Adipocyte (in vitro differentiated cells): ENCODE results near the gene PNMA6E.

Experiments used
- DNase-seq: peaks from one replicate; pipeline ENCODE4 v3.0.0-alpha.2; 2015; ENCODE audit warnings: low read depth
- H3K27me3 ChIP-seq: replicated peaks from 2 replicates; pipeline ENCODE4 v1.7.0; 2013; ENCODE audit warnings: mild to moderate bottlenecking, low read length, moderate library complexity; ENCODE audit not compliant: control insufficient read depth, insufficient read depth
- H3K36me3 ChIP-seq: 2 replicates; pipeline ENCODE4 v1.7.0; 2013; ENCODE audit warnings: low read length, mild to moderate bottlenecking, moderate library complexity; ENCODE audit not compliant: control insufficient read depth, insufficient read depth, severe bottlenecking
- H3K4me1 ChIP-seq: 2 replicates; pipeline ENCODE4 v1.7.0; 2013; ENCODE audit warnings: mild to moderate bottlenecking, low read length, moderate library complexity; ENCODE audit not compliant: control insufficient read depth, insufficient read depth
- H3K4me3 ChIP-seq: 2 replicates; pipeline ENCODE4 v1.7.0; 2013; ENCODE audit warnings: mild to moderate bottlenecking, low read length, moderate library complexity
- H3K9ac ChIP-seq: 2 replicates; pipeline ENCODE4 v1.7.0; 2013; ENCODE audit warnings: mild to moderate bottlenecking, low read length, moderate library complexity
- H3K9me3 ChIP-seq: 2 replicates; pipeline ENCODE4 v1.7.0; 2013; ENCODE audit warnings: mild to moderate bottlenecking, low read length, moderate library complexity; ENCODE audit not compliant: control insufficient read depth

Gene PNMA6E

DNA sequence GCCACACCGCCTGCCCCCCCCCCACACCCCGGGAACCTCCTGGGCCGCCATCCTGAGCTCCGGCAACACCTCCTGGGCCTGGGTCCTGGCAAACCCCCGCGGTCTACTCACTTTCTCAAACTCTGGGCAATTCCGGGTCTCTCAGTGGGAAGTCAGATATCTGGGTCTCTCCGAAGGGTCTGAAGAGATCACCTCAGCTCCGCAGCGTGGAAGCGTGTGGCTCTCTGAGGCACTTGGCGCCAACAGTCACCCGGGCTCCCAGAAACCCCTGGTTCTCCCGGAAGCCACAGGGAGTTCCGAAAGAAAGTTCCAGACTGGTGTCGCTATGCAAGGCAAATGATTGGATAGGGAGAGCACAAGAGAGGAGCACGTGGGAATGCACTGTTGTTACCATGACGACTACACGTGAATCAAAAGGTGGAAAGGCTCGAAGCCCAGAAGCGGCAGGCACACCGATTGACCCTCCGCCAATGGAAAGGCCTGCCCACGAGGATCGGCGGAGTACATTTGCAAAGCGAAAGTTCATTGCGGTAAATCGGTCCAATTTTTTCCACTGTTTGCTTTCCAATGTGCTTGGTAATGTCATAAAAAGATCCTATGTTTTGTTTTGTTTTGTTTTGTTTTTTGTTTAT lies at the start of gene PNMA6E:
TSS of gene PNMA6E (minus strand) at position 218 of the 632 bp plus-strand sequence. CDS start 2,501 bp downstream, outside the sequence.
- DNase-seq, result no peak
- no peak within 1 kb of the TSS for H3K9ac ChIP-seq
- H3K36me3 ChIP-seq, result no peaks in the 10 kb centered on the region
- no peak within 1 kb of the TSS for H3K4me3 ChIP-seq
- H3K9me3 ChIP-seq, result peaks cover 4% of the 10 kb centered on the region
- no peaks in the 10 kb centered on the region for H3K4me1 ChIP-seq
- H3K27me3 ChIP-seq, result peaks cover 20% of the 10 kb centered on the region

GRCh38 chrX:153450949-153451277 lies 49.8 kb upstream of the PNMA6E start:
- Histone ChIP-seq H3K36me3 (no peaks in the 10 kb centered on the region), H3K9me3 (no peaks in the 10 kb centered on the region), H3K4me1 (no peaks in the 10 kb centered on the region), H3K4me3 (no peak overlapping the region), H3K27me3 (no peaks in the 10 kb centered on the region), H3K9ac (no peak overlapping the region)
- DNase-seq, result no peak

GRCh38 chrX:153450114-153450948 lies 49.2 kb upstream of the PNMA6E start:
- H3K36me3 ChIP-seq, result no peaks in the 10 kb centered on the region
- H3K9ac ChIP-seq, result no peak overlapping the region
- no peak overlapping the region for H3K4me3 ChIP-seq
- no peak for DNase-seq
- no peaks in the 10 kb centered on the region for H3K4me1 ChIP-seq
- H3K9me3 ChIP-seq, result no peaks in the 10 kb centered on the region
- no peaks in the 10 kb centered on the region for H3K27me3 ChIP-seq

DNA sequence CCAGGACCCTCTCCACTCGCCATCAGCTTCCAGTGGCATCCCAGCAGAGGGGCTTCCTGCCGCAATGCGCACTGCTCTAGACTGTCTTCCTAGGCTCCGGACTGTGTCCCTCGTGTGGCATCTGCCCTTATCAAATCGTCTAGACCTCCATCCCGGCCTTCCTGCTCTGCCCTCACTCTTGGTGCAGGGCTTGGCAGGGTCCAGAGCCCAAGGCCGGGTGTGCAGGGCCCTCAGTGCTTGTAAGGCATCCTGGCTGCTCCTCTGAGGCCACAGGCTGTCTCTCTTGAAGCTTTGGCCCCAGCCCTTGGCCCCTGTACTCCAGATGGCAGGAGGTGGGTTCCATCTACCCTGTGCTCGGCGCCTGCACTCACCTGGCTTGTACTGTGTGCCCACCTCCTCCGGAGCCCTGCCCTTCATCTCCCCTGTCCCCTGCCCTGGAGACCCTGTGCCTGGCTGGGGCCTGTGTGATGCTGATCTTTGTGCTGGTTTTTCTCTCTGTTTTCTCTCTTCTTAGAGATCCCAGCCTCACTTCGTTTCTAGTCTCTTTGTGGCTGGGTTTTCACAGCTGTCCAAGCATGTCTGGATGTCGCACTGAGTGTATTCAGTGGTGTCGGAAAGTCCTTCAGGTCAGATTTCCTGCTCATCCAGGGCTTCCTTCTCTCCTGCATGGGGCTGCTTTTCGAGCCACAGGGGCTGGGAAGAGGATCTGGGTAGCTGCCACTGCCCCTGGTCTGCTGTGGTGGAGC lies 48.4 kb upstream of the PNMA6E start:
- Histone ChIP-seq H3K4me1 (no peaks in the 10 kb centered on the region), H3K27me3 (no peaks in the 10 kb centered on the region), H3K9me3 (no peaks in the 10 kb centered on the region), H3K36me3 (no peaks in the 10 kb centered on the region), H3K9ac (no peak overlapping the region), H3K4me3 (no peak overlapping the region)
- DNase-seq, result no peak

DNA sequence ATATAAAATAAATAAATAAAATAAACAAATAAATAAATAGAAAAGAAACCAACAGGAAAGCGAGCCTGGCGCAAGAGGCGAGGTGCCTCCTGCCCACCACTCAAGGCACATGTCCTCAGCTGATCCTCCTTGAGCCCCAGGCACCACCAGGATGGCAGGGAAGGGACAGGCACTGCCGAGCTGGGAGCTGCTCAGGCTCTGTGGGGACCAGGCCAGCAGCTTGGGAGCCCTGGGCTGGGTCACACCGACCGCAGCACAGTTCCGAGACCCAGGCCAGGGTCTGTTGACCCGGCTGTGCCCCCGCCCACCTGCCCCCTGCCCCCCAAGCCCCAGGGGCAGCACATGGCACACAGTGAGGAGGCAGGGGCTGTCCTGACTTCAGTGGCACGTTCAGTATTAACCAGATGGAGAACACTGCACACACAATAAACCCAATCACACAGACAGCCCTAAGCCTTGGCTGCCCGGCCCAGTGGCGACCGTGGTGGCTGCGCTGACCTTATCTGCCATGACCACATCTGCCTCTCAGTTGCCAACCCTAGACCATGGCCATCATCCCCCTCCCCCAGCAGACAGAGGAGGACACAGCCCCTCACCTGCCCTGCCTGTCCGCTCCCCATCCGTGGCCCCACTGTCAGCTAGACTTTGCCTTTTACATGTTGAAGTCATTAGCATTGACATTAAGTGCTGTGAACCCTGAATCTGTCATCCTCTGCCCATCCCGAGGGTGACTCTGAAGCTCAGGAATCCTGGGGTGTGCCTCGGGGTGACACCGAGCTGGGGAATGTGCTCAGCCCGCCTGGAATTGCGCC lies 47.6 kb upstream of the PNMA6E start:
- Histone ChIP-seq H3K9ac (no peak overlapping the region), H3K4me3 (no peak overlapping the region), H3K9me3 (no peaks in the 10 kb centered on the region), H3K4me1 (no peaks in the 10 kb centered on the region), H3K36me3 (no peaks in the 10 kb centered on the region), H3K27me3 (peaks cover 2% of the 10 kb centered on the region)
- no peak for DNase-seq

DNA sequence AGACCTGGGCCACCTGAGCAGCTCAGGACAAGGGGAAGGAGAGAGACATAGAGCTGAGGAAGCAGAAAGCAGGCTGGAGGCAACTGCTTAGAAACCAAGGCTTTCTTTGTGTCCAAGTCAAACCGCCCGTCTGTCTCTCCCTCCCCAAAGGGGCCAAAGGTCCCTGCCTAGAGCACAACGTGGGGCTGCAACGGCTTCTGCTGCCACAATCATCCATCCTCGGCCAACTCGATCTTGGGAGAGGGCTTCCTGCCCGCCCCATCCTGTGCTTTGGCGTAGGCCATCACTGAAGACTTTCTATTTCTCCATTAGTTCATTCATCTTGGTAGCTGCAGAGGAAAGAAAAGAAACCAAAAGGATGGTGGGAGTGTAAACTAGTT lies 46.4 kb upstream of the PNMA6E start:
- no peaks in the 10 kb centered on the region for H3K4me1 ChIP-seq
- H3K9ac ChIP-seq, result no peak overlapping the region
- H3K36me3 ChIP-seq, result no peaks in the 10 kb centered on the region
- no peak overlapping the region for H3K4me3 ChIP-seq
- H3K9me3 ChIP-seq, result no peaks in the 10 kb centered on the region
- DNase-seq, result no peak
- H3K27me3 ChIP-seq, result peaks cover 2% of the 10 kb centered on the region

GRCh38 chrX:153446950-153447580 lies 45.9 kb upstream of the PNMA6E start:
- Histone ChIP-seq H3K27me3 (peaks cover 4% of the 10 kb centered on the region), H3K9me3 (no peaks in the 10 kb centered on the region), H3K36me3 (no peaks in the 10 kb centered on the region), H3K9ac (no peak overlapping the region), H3K4me1 (no peaks in the 10 kb centered on the region), H3K4me3 (no peak overlapping the region)
- no peak for DNase-seq

- Histone ChIP-seq H3K4me3 (no peak overlapping the region), H3K36me3 (no peaks in the 10 kb centered on the region), H3K9me3 (no peaks in the 10 kb centered on the region), H3K4me1 (no peaks in the 10 kb centered on the region), H3K9ac (no peak overlapping the region), H3K27me3 (peaks cover 9% of the 10 kb centered on the region)
- DNase-seq, result no peak
Measured at GRCh38 chrX:153446636-153446936, 45.4 kb upstream of the PNMA6E start.

DNA sequence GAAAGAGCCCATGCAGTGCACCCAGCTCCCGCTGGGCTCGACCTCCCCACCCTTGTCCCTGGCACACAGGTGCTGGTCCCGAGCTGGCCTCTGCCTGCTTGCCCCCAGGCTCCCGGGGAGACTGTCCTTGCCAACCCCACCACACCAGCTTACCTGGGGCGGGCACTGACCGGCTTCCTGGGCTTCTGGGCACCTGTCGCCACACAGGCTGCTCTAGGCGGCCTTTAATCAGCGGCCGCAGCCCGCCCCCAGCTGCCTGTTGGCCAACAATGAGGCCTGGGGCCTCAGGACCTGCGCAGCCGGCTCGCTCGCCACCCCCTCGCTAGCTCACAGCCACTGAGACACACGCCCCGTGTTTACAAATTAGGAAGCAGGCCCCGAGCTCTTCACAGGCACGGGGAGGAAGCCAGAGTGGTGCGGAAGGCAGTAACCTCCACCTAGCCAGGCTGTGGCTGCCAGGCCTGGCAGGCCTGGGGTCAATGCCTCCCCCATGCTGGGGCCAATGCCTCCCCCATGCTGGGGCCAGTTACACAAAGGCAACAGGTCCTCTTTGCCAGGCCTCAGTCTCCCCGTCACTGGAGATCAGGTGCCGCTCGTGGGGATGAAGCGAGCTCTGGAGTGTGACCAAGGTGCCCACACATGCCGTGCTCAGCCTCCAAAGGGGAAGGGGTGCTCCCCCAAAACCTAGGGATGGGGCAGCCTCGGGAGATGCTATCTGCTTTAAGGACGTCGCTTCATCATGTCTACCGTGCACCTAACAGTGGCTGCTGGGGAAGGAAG lies 44.9 kb upstream of the PNMA6E start, which contains the start of gene TREX2:
TSS of gene TREX2 (minus strand) at position 201 of the 780 bp plus-strand sequence. CDS start 626 bp downstream, outside the sequence.
- Histone ChIP-seq H3K36me3 (no peaks in the 10 kb centered on the region), H3K9me3 (no peaks in the 10 kb centered on the region), H3K27me3 (peaks cover 15% of the 10 kb centered on the region), H3K4me3 (no peak within 1 kb of the TSS), H3K9ac (no peak within 1 kb of the TSS), H3K4me1 (no peaks in the 10 kb centered on the region)
- DNase-seq, result no peak

DNA sequence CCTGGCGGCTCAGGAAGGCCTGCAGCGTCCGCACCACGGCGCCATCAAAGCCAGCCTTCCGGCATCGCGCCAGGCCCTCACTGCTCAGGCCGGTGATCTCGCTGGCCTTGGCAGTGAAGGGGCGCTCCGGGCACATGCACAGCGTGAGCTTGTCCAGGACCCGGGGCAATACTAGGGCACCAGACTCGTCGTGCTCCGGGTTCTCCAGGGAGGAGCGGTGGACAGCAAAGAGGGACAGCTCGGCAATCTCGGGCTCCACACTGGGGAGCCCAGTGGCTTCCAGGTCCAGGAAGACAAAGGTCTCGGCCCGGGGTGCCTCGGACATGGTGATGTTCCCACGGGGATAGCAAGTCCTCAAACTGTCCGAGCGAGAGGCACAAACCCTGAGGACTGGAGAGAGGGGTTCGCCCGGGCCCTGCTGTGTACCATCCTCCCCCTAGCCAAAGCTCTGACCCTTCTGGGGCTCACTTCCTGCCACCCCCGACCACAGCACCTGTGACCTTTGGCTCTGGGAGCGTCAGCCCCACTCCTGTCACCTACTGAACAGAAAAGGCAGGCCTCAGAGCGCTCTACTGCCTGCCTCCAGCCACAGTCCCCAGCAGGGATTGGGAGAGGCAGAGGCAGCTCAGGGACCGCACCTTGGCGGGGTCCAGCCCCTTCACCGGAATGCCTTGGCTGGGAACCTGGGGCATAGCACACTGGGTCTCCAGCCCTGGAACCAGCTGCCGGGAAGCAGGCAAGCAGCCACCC lies 44.1 kb upstream of the PNMA6E start:
- Histone ChIP-seq H3K4me1 (no peaks in the 10 kb centered on the region), H3K9me3 (no peaks in the 10 kb centered on the region), H3K9ac (no peak overlapping the region), H3K27me3 (peaks cover 21% of the 10 kb centered on the region), H3K4me3 (no peak overlapping the region), H3K36me3 (no peaks in the 10 kb centered on the region)
- DNase-seq, result no peak
